Ramos (cell line): ENCODE data around the gene PRSS1.

Experiments
- in situ Hi-C: fragments of 300-500 bp; cut with MboI; formaldehyde crosslinking; loops from one replicate; pipeline ENCODE4 v1.14.3; 2022; ENCODE audit warnings: low sequenced_read_pairs; ENCODE audit not compliant: unreplicated experiment

The PRSS1 gene

DNA sequence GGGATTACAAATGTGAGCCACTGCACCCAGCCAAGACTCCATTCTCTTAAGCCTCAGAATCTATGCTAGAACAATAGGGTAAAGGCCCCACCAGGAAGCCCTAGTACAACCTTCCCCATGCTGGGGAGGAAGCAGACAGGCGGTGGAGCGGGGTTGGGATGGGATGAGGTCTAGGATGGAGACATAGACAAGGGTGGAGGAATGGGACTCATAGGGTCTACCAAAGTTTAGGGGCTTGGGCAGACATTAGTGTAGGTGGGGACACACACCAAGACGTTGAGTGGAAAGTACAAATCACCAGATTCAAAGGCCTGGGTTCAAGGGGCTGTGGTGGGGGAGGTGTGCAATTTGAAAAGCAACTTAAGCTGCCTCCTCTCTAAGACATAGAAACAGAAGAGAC is 40.8 kb downstream of the PRSS1 start:
- in situ Hi-C loops: loop anchor here (25.0 kb wide), 1 partner anchor 153 kb away; no protein-coding TSS in a partner anchor

- in situ Hi-C loops: loop anchor here (25.0 kb wide), 1 partner anchor 153 kb away; no protein-coding TSS in a partner anchor
Observed at GRCh38 chr7:142790555-142790954, 41.3 kb downstream of the PRSS1 start.

DNA sequence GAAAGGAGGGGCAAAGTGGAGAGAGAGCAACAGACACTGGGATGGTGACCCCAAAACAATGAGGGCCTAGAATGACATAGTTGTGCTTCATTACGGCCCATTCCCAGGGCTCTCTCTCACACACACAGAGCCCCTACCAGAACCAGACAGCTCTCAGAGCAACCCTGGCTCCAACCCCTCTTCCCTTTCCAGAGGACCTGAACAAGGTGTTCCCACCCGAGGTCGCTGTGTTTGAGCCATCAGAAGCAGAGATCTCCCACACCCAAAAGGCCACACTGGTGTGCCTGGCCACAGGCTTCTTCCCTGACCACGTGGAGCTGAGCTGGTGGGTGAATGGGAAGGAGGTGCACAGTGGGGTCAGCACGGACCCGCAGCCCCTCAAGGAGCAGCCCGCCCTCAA is 42.2 kb downstream of the PRSS1 start:
- in situ Hi-C loops: loop anchor here (25.0 kb wide), 1 partner anchor 154 kb away; no protein-coding TSS in a partner anchor

GRCh38 chr7:142792129-142792528 is 42.9 kb downstream of the PRSS1 start:
- in situ Hi-C loops: loop anchor here (25.0 kb wide), 1 partner anchor 155 kb away; no protein-coding TSS in a partner anchor

DNA sequence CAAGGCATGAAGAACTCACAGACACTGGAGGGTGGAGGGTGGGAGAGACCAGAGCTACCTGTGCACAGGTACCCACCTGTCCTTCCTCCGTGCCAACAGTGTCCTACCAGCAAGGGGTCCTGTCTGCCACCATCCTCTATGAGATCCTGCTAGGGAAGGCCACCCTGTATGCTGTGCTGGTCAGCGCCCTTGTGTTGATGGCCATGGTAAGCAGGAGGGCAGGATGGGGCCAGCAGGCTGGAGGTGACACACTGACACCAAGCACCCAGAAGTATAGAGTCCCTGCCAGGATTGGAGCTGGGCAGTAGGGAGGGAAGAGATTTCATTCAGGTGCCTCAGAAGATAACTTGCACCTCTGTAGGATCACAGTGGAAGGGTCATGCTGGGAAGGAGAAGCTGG is 43.3 kb downstream of the PRSS1 start:
- in situ Hi-C loops: loop anchor here (25.0 kb wide), 1 partner anchor 155 kb away; no protein-coding TSS in a partner anchor

- in situ Hi-C loops: loop anchor here (25.0 kb wide), 1 partner anchor 156 kb away; no protein-coding TSS in a partner anchor
Observed at GRCh38 chr7:142793156-142793555, 43.9 kb downstream of the PRSS1 start.

GRCh38 chr7:142795339-142795863 is 46.1 kb downstream of the PRSS1 start:
- in situ Hi-C loops: loop anchor here (25.0 kb wide), 1 partner anchor 158 kb away; no protein-coding TSS in a partner anchor

GRCh38 chr7:142796001-142796500 is 46.8 kb downstream of the PRSS1 start:
- in situ Hi-C loops: loop anchor here (25.0 kb wide), 1 partner anchor 159 kb away; no protein-coding TSS in a partner anchor

DNA sequence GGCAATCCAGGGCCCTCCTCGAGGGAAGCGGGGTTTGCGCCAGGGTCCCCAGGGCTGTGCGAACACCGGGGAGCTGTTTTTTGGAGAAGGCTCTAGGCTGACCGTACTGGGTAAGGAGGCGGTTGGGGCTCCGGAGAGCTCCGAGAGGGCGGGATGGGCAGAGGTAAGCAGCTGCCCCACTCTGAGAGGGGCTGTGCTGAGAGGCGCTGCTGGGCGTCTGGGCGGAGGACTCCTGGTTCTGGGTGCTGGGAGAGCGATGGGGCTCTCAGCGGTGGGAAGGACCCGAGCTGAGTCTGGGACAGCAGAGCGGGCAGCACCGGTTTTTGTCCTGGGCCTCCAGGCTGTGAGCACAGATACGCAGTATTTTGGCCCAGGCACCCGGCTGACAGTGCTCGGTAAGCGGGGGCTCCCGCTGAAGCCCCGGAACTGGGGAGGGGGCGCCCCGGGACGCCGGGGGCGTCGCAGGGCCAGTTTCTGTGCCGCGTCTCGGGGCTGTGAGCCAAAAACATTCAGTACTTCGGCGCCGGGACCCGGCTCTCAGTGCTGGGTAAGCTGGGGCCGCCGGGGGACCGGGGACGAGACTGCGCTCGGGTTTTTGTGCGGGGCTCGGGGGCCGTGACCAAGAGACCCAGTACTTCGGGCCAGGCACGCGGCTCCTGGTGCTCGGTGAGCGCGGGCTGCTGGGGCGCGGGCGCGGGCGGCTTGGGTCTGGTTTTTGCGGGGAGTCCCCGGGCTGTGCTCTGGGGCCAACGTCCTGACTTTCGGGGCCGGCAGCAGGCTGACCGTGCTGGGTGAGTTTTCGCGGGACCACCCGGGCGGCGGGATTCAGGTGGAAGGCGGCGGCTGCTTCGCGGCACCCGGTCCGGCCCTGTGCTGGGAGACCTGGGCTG is 47.5 kb downstream of the PRSS1 start:
- in situ Hi-C loops: loop anchor here (25.0 kb wide), 1 partner anchor 159 kb away; no protein-coding TSS in a partner anchor

GRCh38 chr7:142797391-142798377 is 48.4 kb downstream of the PRSS1 start:
- in situ Hi-C loops: loop anchor here (25.0 kb wide), 1 partner anchor 160 kb away; no protein-coding TSS in a partner anchor

GRCh38 chr7:142798451-142799436 is 49.5 kb downstream of the PRSS1 start:
- in situ Hi-C loops: loop anchor here (25.0 kb wide), 1 partner anchor 161 kb away; no protein-coding TSS in a partner anchor

DNA sequence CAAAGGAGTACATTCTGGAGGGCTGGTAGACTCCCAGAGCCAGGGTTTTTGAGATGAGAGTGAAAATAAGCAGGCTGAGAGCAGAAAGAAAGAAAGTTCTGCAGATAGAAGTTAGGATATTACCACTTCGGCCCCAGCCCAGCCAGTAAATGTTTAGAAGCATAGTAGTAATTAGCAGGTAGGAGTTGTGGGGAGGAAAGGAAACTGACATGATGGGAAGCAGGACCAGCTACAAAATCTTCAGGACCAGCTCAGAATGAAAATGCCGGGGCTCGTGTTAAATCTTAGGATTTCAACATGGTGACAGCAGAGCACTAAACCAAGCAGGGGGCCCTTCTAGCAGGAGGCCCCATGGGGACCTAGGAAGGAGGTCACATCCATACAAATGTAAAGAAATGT is 50.2 kb downstream of the PRSS1 start:
- in situ Hi-C loops: loop anchor here (25.0 kb wide), 1 partner anchor 162 kb away; no protein-coding TSS in a partner anchor

GRCh38 chr7:142800088-142800487 is 50.8 kb downstream of the PRSS1 start:
- in situ Hi-C loops: no loop called here

DNA sequence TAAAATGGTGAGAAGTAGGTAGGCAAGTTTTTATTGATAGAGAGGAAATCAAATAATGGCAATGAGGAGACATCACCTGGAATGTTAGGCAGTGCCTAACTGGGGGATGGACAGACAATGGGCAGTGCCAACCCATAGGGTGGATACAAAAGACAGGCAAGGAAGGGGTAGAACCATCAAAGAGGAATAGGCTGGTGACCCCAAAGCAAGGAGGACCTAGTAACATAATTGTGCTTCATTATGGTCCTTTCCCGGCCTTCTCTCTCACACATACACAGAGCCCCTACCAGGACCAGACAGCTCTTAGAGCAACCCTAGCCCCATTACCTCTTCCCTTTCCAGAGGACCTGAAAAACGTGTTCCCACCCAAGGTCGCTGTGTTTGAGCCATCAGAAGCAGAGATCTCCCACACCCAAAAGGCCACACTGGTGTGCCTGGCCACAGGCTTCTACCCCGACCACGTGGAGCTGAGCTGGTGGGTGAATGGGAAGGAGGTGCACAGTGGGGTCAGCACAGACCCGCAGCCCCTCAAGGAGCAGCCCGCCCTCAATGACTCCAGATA is 51.5 kb downstream of the PRSS1 start:
- in situ Hi-C loops: no loop called here

GRCh38 chr7:142801601-142802295 is 52.5 kb downstream of the PRSS1 start:
- in situ Hi-C loops: no loop called here

- in situ Hi-C loops: no loop called here
Observed at GRCh38 chr7:142802301-142802700, 53.0 kb downstream of the PRSS1 start.
